Middle frontal gyrus (tissue), 1 donor: ENCODE data around the gene PLEKHA3.
"Not testable (repeated sequence)": the region's sequence is repeated elsewhere in the genome, so short reads cannot be mapped to it uniquely, and the experiment has no call there.

Experiments
- DNase-seq: peaks from one replicate; pipeline ENCODE4 v3.0.0-alpha.2; 2015; ENCODE audit warnings: low spot score; ENCODE audit errors: extremely low spot score

The PLEKHA3 gene

GRCh38 chr2:178480227-178481181, at the start of gene PLEKHA3:
Gene PLEKHA3 (plus strand): TSS chr2:178480457. CDS start chr2:178480870, 413 bp downstream.
- peak; percentile 91 for DNase-seq

DNA sequence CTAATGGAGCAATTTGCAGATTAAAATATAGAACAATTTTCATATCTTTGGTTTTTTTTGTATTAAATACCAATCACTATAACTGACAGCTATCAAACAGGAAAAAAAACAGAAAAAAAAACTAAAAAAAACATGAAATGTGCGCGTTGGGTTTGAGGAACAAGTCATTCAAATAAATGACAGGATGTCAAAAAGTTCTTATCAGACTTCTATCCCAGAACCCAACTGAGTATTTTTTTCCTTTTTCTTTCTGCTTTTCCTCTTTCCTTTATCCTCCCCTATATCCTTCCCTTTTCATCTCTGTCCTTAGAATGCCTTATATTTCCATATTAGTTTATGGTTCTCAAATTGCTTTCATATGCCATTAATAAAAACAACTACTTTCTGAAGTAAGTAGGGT, 43.6 kb upstream of the PLEKHA3 start:
- DNase-seq = no peak

- DNase-seq = no peak
Observed at GRCh38 chr2:178441426-178441825, 38.8 kb upstream of the PLEKHA3 start.

- DNase-seq = no peak
Observed at GRCh38 chr2:178448968-178449661, 31.1 kb upstream of the PLEKHA3 start.

GRCh38 chr2:178449700-178450523, 30.3 kb upstream of the PLEKHA3 start:
- no peak for DNase-seq

DNA sequence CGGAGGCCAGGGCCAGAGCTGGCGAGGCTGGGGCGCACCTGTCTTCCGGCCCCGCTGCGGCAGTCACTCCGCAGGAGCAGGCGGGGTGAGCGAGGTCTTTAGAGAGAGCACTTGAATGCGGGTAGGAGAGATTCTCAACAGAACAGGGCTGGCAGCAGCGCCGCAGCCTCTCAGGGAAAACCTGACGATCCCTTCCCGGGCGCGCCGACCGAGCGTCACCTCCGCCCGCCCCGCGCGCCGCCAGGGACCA, 29.8 kb upstream of the PLEKHA3 start:
- no peak for DNase-seq

GRCh38 chr2:178450774-178451525, 29.3 kb upstream of the PLEKHA3 start, which contains the start of the genes PJVK and PRKRA:
Gene PJVK (plus strand): TSS chr2:178451378. CDS start chr2:178453410, 2,032 bp downstream.
Gene PRKRA (minus strand): TSS chr2:178451175. CDS start chr2:178451030, 145 bp downstream.
- peak; percentile 94 for DNase-seq

- DNase-seq = no peak
Observed at GRCh38 chr2:178452334-178452733, 27.9 kb upstream of the PLEKHA3 start.

GRCh38 chr2:178452870-178453269, 27.4 kb upstream of the PLEKHA3 start:
- DNase-seq = no peak

- no peak for DNase-seq
Observed at GRCh38 chr2:178455947-178456346, 24.3 kb upstream of the PLEKHA3 start.

DNA sequence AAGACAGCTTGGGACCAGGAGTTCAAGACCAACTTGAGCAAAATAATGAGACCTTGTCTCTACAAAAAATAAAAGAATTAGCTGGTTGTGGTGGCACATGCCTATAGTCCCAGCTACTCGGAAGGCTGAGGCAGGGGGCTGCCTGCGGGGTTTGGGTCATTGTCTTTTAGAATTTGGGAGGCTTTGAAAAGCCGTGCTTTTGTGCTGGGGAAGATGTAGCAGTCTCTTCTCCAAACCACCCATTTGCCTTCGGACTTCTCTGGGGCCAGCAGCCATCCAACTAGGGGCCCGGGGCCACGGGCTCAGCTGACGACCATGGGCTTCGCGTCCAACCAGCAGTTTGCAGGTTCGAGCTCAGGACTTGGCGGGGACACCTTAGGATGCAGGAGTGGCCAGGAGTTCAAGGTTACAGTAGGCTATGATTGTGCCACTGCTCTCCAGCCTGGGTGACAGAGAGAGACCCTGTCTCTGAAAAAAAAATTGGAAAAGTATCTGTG, 22.8 kb upstream of the PLEKHA3 start:
- no peak for DNase-seq

- DNase-seq = no peak
Observed at GRCh38 chr2:178469219-178469849, 10.9 kb upstream of the PLEKHA3 start.

GRCh38 chr2:178471313-178471712, 8.9 kb upstream of the PLEKHA3 start:
- DNase-seq = not testable (repeated sequence)

DNA sequence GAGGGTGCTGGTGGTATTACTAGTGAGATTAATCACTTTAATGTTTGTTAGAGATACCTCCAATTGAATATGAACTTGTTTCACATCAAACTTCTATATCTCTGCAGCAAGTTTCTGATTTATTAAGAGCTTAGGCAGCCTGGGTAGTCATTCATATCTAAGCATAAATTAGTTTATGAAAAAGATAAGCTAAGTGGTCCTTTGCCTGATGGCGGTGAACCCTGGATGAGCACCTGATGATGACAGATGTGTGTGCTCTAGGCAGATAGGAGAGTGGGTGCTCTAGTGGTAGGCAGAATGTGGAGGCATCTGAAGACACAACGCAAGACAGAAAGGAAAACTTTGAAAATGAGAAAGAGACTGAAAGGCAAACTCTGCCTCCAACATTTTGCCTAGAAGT, 6.9 kb upstream of the PLEKHA3 start:
- DNase-seq = no peak

- DNase-seq = no peak
Observed at GRCh38 chr2:178473931-178474330, 6.3 kb upstream of the PLEKHA3 start.

DNA sequence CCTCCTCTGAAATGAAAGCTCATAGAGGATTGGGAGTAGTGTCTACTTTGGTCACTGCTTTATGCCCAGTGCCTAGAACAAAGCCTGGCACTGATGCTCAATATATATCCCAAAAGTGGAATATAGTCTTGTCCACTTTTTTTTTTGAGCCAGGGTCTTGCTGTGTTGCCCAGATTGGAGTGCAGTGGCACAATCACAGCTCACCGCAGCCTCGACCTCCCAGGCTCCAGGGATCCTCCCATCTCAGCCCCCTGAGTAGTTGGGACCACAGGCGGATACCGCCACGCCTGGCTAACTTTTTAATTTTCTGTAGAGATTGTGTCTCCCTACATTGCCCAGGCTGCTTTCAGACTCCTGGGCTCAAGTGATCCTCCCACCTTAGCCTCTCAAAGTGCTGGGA, 5.7 kb upstream of the PLEKHA3 start:
- no peak for DNase-seq

DNA sequence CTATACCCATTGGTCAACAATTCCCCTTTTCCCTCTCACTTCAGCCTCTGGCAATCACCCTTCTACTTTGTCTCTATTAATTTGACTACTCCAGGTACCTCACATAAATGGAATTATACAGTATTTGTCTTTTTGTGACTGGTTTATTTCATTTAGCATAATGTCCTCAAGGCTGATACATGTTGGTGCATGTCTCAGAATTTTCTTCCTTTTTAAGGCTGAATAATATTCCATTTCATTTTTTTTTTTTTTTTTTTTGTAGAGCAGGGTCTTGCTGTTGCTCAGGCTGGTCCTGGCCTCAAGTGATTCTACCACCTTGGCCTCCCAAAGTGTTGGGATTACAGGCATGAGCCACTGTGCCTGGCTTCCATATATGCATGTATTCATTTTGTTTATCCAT, 3.8 kb upstream of the PLEKHA3 start:
- no peak for DNase-seq

DNA sequence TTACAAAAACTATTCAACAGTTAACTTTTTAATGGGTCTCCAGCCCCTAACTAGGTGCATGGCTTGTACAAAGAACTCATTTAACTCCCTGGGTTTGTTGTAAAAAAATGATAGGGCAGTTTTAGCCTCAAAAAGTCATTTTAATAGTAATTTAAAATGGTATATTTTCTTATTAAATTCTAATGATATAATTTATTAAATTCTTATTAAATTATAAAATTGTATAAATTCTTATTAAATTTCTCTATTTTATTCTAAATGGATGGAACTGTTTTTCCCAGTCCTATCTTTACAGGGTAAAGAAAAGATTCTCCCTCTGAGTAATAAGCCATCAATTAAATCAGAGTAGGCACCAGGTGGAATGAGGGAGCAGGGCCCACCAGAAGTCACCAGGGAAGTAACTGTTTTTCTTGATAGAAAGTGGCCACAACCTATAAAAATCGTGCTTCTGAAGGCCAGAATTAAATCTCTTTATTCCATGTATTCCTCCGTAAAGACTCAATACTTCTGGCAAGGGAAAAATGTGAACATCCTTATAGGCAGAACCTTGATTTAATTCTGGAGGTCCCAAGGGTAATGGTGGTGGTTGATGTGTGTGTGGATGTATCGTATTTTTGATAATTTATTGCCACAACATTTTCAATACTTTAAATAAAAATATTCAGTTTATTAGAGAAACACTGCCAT, 2.7 kb upstream of the PLEKHA3 start:
- DNase-seq = no peak

DNA sequence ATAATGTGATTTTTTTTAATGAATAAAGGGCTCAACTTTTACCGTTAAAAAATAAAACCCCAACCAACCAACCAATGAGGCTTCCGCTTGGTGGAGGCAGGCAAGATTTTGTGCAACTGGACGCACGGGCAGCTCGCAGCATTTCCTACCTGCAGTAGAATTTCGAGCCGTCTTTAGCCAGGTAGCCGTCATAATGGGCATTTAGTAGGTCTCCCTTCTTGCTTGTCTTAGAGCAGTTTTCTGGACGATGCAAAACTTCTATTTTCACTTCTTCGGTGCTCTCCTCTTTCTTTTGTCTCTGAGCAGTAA, 2.2 kb upstream of the PLEKHA3 start:
- DNase-seq = no peak
